ENCODE results near the gene OR5C1. TPM values are rescaled to one million over a fixed set of nuclear protein-coding genes. Genes with fewer than 3 reads are reported as not detected.
A peak's percentile ranks its signal among the peaks of the same experiment; 100 is the strongest.
"Not testable (repeated sequence)": the region's sequence is repeated elsewhere in the genome, so short reads cannot be mapped to it uniquely, and the experiment has no call there.

Gene OR5C1
- total and polyA plus RNA-seq, 9 of the 15 experiments (the other 6 are each of a cell fraction or from before 2014, with no cell fraction given): not detected

DNA sequence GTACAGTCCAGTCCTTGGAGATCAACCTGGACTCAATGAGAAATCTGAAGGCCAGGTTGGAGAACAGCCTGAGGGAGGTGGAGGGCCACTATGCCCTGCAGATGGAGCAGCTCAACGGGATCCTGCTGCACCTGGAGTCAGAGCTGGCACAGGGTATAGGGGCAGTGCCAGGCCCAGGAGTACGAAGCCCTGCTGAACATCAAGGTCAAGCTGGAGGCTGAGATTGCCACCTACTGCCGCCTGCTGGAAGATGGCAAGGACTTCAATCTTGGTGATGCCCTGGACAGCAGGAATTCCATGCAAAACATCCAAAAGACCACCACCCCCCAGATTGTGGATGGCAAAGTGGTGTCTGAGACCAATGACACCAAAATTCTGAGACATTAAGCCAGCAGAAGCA lies 49.7 kb downstream of the OR5C1 start:
- CTCF ChIA-PET (ENCODE audit: low intra/inter-chr PET ratio); H3K9me1 ChIP-seq (ENCODE audit: control insufficient read depth, insufficient read depth, low read length); H2AFZ ChIP-seq (ENCODE audit: low read depth, low read length); FAIRE-seq; H3K27ac ChIP-seq (ENCODE audit: extremely low read depth, low read depth, low read length); H3K9me3 ChIP-seq (replicated peaks; ENCODE audit: control insufficient read depth, insufficient read depth, low read depth, low read length); DNase-seq (ENCODE audit: extremely low read depth in 1 of 4, low spot score in 3 of 4); H4K20me1 ChIP-seq (replicated peaks; ENCODE audit: control insufficient read depth, insufficient read depth, low read length); H3K36me3 ChIP-seq (ENCODE audit: control insufficient read depth, insufficient read depth, low read length); intact Hi-C loops (cut with micrococcal nuclease); H3K9ac ChIP-seq (ENCODE audit: insufficient read depth in 1 of 2, low read depth in 2 of 2, low read length in 2 of 2); H3K79me2 ChIP-seq (ENCODE audit: control insufficient read depth, insufficient read depth, low read length); H3K4me2 ChIP-seq (ENCODE audit: insufficient read depth, low read length); ATAC-seq; H3K27me3 ChIP-seq (ENCODE audit: control insufficient read depth in 2 of 2, insufficient read depth in 2 of 2, low read length in 2 of 2); in situ Hi-C loops (cut with MboI); H3K4me3 ChIP-seq; BruUV-seq (replicated peaks); H3K4me1 ChIP-seq (replicated peaks in 1 of 2; ENCODE audit: control insufficient read depth in 2 of 2, insufficient read depth in 2 of 2, low read length in 2 of 2): not testable (repeated sequence)
- 6% methylated on average over 2 of the region's 3 CpGs for WGBS (ENCODE audit: insufficient coverage, low coverage, missing lambda C conversion rate)
- TF ChIP-seq, protein P1, sequence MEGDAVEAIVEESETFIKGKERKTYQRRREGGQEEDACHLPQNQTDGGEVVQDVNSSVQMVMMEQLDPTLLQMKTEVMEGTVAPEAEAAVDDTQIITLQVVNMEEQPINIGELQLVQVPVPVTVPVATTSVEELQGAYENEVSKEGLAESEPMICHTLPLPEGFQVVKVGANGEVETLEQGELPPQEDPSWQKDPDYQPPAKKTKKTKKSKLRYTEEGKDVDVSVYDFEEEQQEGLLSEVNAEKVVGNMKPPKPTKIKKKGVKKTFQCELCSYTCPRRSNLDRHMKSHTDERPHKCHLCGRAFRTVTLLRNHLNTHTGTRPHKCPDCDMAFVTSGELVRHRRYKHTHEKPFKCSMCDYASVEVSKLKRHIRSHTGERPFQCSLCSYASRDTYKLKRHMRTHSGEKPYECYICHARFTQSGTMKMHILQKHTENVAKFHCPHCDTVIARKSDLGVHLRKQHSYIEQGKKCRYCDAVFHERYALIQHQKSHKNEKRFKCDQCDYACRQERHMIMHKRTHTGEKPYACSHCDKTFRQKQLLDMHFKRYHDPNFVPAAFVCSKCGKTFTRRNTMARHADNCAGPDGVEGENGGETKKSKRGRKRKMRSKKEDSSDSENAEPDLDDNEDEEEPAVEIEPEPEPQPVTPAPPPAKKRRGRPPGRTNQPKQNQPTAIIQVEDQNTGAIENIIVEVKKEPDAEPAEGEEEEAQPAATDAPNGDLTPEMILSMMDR (IDR thresholded peaks at IDR 0.05 in 2 of 3, conservative IDR thresholded peaks at IDR 0.05 in 1 of 3; ENCODE audit: insufficient read depth in 2 of 3, low read depth in 1 of 3, low read length in 3 of 3): peak; percentile 32 to 37 (median 32); a peak in 4 of 6 replicates
- TF ChIP-seq ESRRA (IDR thresholded peaks at IDR 0.05; ENCODE audit: borderline replicate concordance, low read depth): peak; percentile 30; the same call in 1 of the 2 replicates
- POLR2A ChIA-PET: interaction anchor here (0.6 to 1.6 kb wide), 4 partner anchors 10 to 1542 kb away, joined by 3 to 4 read pairs (median 3); partner anchors contain the start of genes PDCL and RABGAP1

Other genes with a start within 250 kb of the OR5C1 start
Only the 7 nearest of the 15 such genes appear.
- gene OR1L3, start 113.8 kb upstream of the OR5C1 start, total RNA-seq (2014; rRNA removed): not detected in 2 replicates
- not detected in 2 replicates for gene OR1L3, start 113.8 kb upstream of the OR5C1 start, total RNA-seq (2014; rRNA removed; fragmentation: Illumina TruSeq; extraction: Trizol)
- gene OR1L3, start 113.8 kb upstream of the OR5C1 start, total RNA-seq (2015; rRNA removed; fragmentation: Illumina TruSeq; extraction: Trizol): not detected in 2 replicates
- not detected in 2 replicates for gene OR1L3, start 113.8 kb upstream of the OR5C1 start, total RNA-seq (2021)
- not detected in 2 replicates for gene OR1L3, start 113.8 kb upstream of the OR5C1 start, polyA plus RNA-seq (2011; rRNA removed)
- not detected in 2 replicates for gene OR1L3, start 113.8 kb upstream of the OR5C1 start, polyA plus RNA-seq (2014; fragmentation: Illumina TruSeq; extraction: Trizol)
- gene OR1L3, start 113.8 kb upstream of the OR5C1 start, polyA plus RNA-seq (2014; fragmentation: Nextera tagmentation; extraction: Ambion mirVana): not detected
- gene OR1L3, start 113.8 kb upstream of the OR5C1 start, polyA plus RNA-seq (2014; rRNA removed): not detected in 2 replicates
- gene OR1L4, start 64.9 kb upstream of the OR5C1 start, total RNA-seq (2014; rRNA removed): not detected in 2 replicates
- not detected in 2 replicates for gene OR1L4, start 64.9 kb upstream of the OR5C1 start, total RNA-seq (2014; rRNA removed; fragmentation: Illumina TruSeq; extraction: Trizol)
- gene OR1L4, start 64.9 kb upstream of the OR5C1 start, total RNA-seq (2015; rRNA removed; fragmentation: Illumina TruSeq; extraction: Trizol): not detected in 2 replicates
- gene OR1L4, start 64.9 kb upstream of the OR5C1 start, total RNA-seq (2021): not detected in 2 replicates
- not detected in 2 replicates for gene OR1L4, start 64.9 kb upstream of the OR5C1 start, polyA plus RNA-seq (2011; rRNA removed)
- gene OR1L4, start 64.9 kb upstream of the OR5C1 start, polyA plus RNA-seq (2014; fragmentation: Illumina TruSeq; extraction: Trizol): not detected in 2 replicates
- not detected for gene OR1L4, start 64.9 kb upstream of the OR5C1 start, polyA plus RNA-seq (2014; fragmentation: Nextera tagmentation; extraction: Ambion mirVana)
- gene OR1L4, start 64.9 kb upstream of the OR5C1 start, polyA plus RNA-seq (2014; rRNA removed): not detected in 2 replicates
- gene OR1L6, start 46.6 kb upstream of the OR5C1 start, total RNA-seq (2014; rRNA removed): not detected in 2 replicates
- not detected in 2 replicates for gene OR1L6, start 46.6 kb upstream of the OR5C1 start, total RNA-seq (2014; rRNA removed; fragmentation: Illumina TruSeq; extraction: Trizol)
- gene OR1L6, start 46.6 kb upstream of the OR5C1 start, total RNA-seq (2015; rRNA removed; fragmentation: Illumina TruSeq; extraction: Trizol): not detected in 2 replicates
- not detected in 2 replicates for gene OR1L6, start 46.6 kb upstream of the OR5C1 start, total RNA-seq (2021)
- gene OR1L6, start 46.6 kb upstream of the OR5C1 start, polyA plus RNA-seq (2011; rRNA removed): not detected in 2 replicates
- gene OR1L6, start 46.6 kb upstream of the OR5C1 start, polyA plus RNA-seq (2014; fragmentation: Illumina TruSeq; extraction: Trizol): not detected in 2 replicates
- not detected for gene OR1L6, start 46.6 kb upstream of the OR5C1 start, polyA plus RNA-seq (2014; fragmentation: Nextera tagmentation; extraction: Ambion mirVana)
- gene OR1L6, start 46.6 kb upstream of the OR5C1 start, polyA plus RNA-seq (2014; rRNA removed): not detected in 2 replicates
- gene OR1K1, start 11.2 kb downstream of the OR5C1 start, total RNA-seq (2014; rRNA removed): not detected in 2 replicates
- gene OR1K1, start 11.2 kb downstream of the OR5C1 start, total RNA-seq (2014; rRNA removed; fragmentation: Illumina TruSeq; extraction: Trizol): not detected in 2 replicates
- gene OR1K1, start 11.2 kb downstream of the OR5C1 start, total RNA-seq (2015; rRNA removed; fragmentation: Illumina TruSeq; extraction: Trizol): not detected in 2 replicates
- gene OR1K1, start 11.2 kb downstream of the OR5C1 start, total RNA-seq (2021): not detected in 2 replicates
- gene OR1K1, start 11.2 kb downstream of the OR5C1 start, polyA plus RNA-seq (2011; rRNA removed): not detected in 2 replicates
- not detected in 2 replicates for gene OR1K1, start 11.2 kb downstream of the OR5C1 start, polyA plus RNA-seq (2014; fragmentation: Illumina TruSeq; extraction: Trizol)
- not detected for gene OR1K1, start 11.2 kb downstream of the OR5C1 start, polyA plus RNA-seq (2014; fragmentation: Nextera tagmentation; extraction: Ambion mirVana)
- not detected in 2 replicates for gene OR1K1, start 11.2 kb downstream of the OR5C1 start, polyA plus RNA-seq (2014; rRNA removed)
- 20.2 and 22.7 TPM in 2 replicates for gene PDCL, start 39.7 kb downstream of the OR5C1 start, total RNA-seq (2014; rRNA removed)
- 22.0 and 24.6 TPM in 2 replicates for gene PDCL, start 39.7 kb downstream of the OR5C1 start, total RNA-seq (2014; rRNA removed; fragmentation: Illumina TruSeq; extraction: Trizol)
- gene PDCL, start 39.7 kb downstream of the OR5C1 start, total RNA-seq (2015; rRNA removed; fragmentation: Illumina TruSeq; extraction: Trizol): 18.4 and 22.1 TPM in 2 replicates
- 16.5 and 18.7 TPM in 2 replicates for gene PDCL, start 39.7 kb downstream of the OR5C1 start, total RNA-seq (2021)
- 11.4 and 14.0 TPM in 2 replicates for gene PDCL, start 39.7 kb downstream of the OR5C1 start, polyA plus RNA-seq (2011; rRNA removed)
- 11.7 and 12.7 TPM in 2 replicates for gene PDCL, start 39.7 kb downstream of the OR5C1 start, polyA plus RNA-seq (2014; fragmentation: Illumina TruSeq; extraction: Trizol)
- gene PDCL, start 39.7 kb downstream of the OR5C1 start, polyA plus RNA-seq (2014; fragmentation: Nextera tagmentation; extraction: Ambion mirVana): 10 to 100 TPM; 18.6 to 21.7 TPM
- gene PDCL, start 39.7 kb downstream of the OR5C1 start, polyA plus RNA-seq (2014; rRNA removed): 12.8 and 15.0 TPM in 2 replicates
- gene RC3H2, start 116.4 kb downstream of the OR5C1 start, total RNA-seq (2014; rRNA removed): 18.6 and 18.7 TPM in 2 replicates
- gene RC3H2, start 116.4 kb downstream of the OR5C1 start, total RNA-seq (2014; rRNA removed; fragmentation: Illumina TruSeq; extraction: Trizol): 23.2 and 28.1 TPM in 2 replicates
- 25.8 and 28.1 TPM in 2 replicates for gene RC3H2, start 116.4 kb downstream of the OR5C1 start, total RNA-seq (2015; rRNA removed; fragmentation: Illumina TruSeq; extraction: Trizol)
- 25.0 and 26.6 TPM in 2 replicates for gene RC3H2, start 116.4 kb downstream of the OR5C1 start, total RNA-seq (2021)
- gene RC3H2, start 116.4 kb downstream of the OR5C1 start, polyA plus RNA-seq (2011; rRNA removed): 29.5 and 35.4 TPM in 2 replicates
- 15.4 and 15.7 TPM in 2 replicates for gene RC3H2, start 116.4 kb downstream of the OR5C1 start, polyA plus RNA-seq (2014; fragmentation: Illumina TruSeq; extraction: Trizol)
- gene RC3H2, start 116.4 kb downstream of the OR5C1 start, polyA plus RNA-seq (2014; fragmentation: Nextera tagmentation; extraction: Ambion mirVana): 1 to 10 TPM; 5.6 to 8.6 TPM
- gene RC3H2, start 116.4 kb downstream of the OR5C1 start, polyA plus RNA-seq (2014; rRNA removed): 12.8 and 13.9 TPM in 2 replicates
- gene ZBTB6, start 124.4 kb downstream of the OR5C1 start, total RNA-seq (2014; rRNA removed): 3.1 and 3.7 TPM in 2 replicates
- 6.7 and 8.0 TPM in 2 replicates for gene ZBTB6, start 124.4 kb downstream of the OR5C1 start, total RNA-seq (2014; rRNA removed; fragmentation: Illumina TruSeq; extraction: Trizol)
- gene ZBTB6, start 124.4 kb downstream of the OR5C1 start, total RNA-seq (2015; rRNA removed; fragmentation: Illumina TruSeq; extraction: Trizol): 6.1 and 7.2 TPM in 2 replicates
- 5.0 and 5.3 TPM in 2 replicates for gene ZBTB6, start 124.4 kb downstream of the OR5C1 start, total RNA-seq (2021)
- 6.4 and 6.9 TPM in 2 replicates for gene ZBTB6, start 124.4 kb downstream of the OR5C1 start, polyA plus RNA-seq (2011; rRNA removed)
- gene ZBTB6, start 124.4 kb downstream of the OR5C1 start, polyA plus RNA-seq (2014; fragmentation: Illumina TruSeq; extraction: Trizol): 4.9 and 6.3 TPM in 2 replicates
- gene ZBTB6, start 124.4 kb downstream of the OR5C1 start, polyA plus RNA-seq (2014; fragmentation: Nextera tagmentation; extraction: Ambion mirVana): 1 to 10 TPM; 1.4 to 4.8 TPM
- gene ZBTB6, start 124.4 kb downstream of the OR5C1 start, polyA plus RNA-seq (2014; rRNA removed): 3.9 and 4.5 TPM in 2 replicates

All from K562 (cell line).